Fibroblast of skin of left biceps (primary cell): ENCODE results near the gene RASAL1.

ENCODE experiments used
- DNase-seq, 2 experiments: peaks; one replicate each; pipeline ENCODE4 v3.0.0-alpha.2; 2013; ENCODE audit warnings: low read depth in 2 of 2

Gene RASAL1, protein sequence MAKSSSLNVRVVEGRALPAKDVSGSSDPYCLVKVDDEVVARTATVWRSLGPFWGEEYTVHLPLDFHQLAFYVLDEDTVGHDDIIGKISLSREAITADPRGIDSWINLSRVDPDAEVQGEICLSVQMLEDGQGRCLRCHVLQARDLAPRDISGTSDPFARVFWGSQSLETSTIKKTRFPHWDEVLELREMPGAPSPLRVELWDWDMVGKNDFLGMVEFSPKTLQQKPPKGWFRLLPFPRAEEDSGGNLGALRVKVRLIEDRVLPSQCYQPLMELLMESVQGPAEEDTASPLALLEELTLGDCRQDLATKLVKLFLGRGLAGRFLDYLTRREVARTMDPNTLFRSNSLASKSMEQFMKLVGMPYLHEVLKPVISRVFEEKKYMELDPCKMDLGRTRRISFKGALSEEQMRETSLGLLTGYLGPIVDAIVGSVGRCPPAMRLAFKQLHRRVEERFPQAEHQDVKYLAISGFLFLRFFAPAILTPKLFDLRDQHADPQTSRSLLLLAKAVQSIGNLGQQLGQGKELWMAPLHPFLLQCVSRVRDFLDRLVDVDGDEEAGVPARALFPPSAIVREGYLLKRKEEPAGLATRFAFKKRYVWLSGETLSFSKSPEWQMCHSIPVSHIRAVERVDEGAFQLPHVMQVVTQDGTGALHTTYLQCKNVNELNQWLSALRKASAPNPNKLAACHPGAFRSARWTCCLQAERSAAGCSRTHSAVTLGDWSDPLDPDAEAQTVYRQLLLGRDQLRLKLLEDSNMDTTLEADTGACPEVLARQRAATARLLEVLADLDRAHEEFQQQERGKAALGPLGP

GRCh38 chr12:113135178-113136127 is at the start of gene RASAL1:
Gene RASAL1, minus strand, starts transcription at chr12:113135761. Its CDS starts 299 bp downstream, at chr12:113135462.
- no peak for DNase-seq

DNA sequence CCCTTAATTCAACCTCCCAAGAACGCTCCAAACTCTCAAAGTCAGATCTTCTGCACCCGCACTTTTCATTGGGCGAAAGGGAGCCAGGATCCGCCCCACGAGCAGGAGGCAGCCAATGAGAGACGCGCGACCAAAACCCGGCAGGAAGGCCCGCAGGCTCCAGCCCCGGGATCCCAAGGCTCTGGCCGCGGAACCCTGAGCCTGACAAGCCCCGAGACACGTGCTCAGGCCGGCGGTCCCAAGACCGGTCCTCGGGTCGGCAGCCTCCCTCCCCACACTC is 49.3 kb upstream of the RASAL1 start:
- DNase-seq = peak; percentile 71 to 74

DNA sequence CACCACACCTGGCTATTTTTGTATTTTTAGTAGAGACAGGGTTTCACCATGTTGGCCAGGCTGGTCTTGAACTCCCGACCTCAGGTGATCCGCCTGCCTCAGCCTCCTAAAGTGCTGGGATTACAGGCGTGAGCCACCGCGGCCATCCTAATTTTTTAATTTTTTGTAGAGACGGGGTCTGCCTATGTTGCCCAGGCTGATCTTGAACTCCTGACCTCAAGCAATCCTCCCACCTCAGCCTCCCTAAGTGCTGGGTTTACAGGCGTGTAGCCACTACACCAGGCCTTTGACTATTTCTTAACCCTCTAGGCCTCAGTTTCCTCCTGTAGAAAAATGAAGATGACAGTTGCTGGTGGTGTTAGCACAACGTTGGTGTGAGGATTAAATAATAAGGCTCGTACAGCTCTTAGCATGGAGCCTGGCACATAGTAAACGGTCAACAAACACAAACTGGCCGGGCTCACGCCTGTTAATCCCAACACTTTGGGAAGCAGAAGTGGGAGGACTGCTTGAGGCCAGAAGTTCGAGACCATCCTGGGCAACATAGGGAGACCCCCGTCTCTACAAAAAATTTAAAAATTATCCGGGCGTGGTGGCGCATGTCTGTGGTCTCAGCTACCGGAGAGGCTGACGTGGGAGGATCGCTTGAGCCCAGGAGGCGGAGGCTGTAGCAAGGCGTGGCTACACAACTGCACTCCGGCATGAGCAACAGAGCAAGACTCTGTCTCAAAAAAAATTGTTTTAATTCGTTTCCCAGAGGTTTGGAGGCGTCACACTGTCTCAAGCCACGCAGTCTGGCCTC is 48.7 kb upstream of the RASAL1 start:
- DNase-seq = no peak

DNA sequence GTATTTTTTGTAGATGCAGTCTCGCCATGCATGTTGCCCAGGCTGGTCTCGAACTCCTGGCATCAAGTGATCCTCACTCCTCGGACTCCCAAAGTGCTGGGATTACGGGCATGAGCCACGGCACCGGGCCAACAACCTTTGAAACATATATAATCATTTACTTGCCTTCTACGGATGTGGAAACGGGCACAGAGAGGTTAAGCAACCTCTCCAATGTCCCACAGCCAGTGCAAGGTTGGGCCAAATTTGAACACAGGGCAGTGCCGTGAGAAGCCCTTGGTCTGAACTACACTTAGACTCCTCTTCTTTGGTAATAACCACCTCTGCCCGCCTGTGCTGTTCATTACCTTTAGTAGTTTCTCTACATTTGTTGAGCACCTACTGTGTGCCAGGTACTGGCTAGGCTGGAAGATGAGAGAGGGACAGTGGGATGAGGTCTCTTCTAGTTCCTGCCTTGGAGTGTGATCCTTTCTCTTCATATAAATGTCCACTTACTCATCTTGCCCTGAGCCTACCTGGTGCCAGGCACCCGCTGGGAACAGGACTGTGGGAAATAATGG is 47.5 kb upstream of the RASAL1 start:
- DNase-seq = no peak

DNA sequence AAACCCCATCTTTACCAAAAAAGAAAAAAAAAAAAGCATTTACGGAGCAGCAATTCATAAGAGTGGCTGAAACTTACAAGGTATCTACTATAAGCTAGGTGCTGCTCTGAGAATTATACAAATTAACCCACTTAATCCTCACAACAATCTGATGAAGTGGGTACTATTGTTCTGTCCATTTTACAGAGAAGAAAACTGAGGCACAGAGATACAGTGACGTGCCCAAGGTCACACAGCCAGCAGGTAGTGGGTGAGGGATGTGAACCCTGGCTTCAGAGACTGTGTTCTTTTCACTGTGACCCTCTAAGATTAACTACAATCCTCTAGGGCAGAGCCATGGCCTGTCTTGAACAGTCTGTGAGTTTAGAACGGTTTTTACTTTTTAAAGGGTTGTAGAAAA is 46.4 kb upstream of the RASAL1 start:
- no peak for DNase-seq

GRCh38 chr12:113180333-113180732 is 44.8 kb upstream of the RASAL1 start:
- DNase-seq = no peak

GRCh38 chr12:113179023-113179422 is 43.5 kb upstream of the RASAL1 start:
- DNase-seq = no peak

DNA sequence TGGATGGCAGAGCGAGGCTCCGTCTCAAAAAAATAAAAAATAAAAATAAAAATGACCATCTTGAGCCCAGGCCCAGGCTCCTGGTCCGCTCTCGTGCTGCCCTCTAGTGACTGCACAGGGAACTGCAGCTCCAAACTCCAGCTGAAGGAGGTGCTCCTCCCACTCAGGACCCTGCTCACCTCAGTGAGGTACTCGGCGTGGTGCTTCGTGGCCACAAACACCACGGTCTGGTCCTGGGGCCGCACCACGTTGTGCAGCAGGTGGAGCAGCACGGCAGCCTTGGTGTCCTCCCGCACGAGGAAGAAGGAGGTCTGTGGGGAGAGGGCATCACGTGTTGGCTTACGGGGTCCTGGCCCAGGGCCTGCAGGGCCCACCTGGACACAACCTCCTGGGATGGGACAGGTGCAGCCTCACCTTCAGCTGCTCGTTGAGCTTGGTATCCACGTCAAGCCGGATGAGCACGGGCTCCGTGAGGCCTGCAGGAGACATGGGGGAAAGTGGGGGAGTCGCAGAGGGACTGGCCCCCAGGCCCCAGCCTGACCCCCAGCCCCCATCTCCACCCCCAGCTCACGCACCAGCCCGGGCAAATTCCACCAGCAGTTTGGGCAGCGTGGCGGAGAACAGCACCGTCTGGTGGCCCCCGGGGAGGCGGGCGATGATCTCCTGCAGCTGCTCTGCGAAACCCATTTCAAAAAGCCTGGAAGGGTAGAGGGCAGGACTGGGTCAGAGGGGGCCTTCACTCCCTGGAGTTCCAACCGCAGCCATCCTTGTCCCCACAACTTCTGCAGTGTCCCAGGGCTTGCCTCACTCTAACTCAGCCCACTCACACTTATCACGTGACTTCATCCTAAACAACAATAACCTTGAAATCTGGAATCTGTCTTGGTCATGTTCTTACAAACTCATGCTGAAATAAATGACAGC is 39.2 kb upstream of the RASAL1 start:
- DNase-seq = no peak

- no peak for DNase-seq
These were observed 37.6 kb upstream of the RASAL1 start for GRCh38 chr12:113173081-113173698.

GRCh38 chr12:113172185-113172584 is 36.6 kb upstream of the RASAL1 start:
- DNase-seq = no peak

- DNase-seq = no peak
These were observed 36.0 kb upstream of the RASAL1 start for GRCh38 chr12:113171543-113171942.

GRCh38 chr12:113170926-113171325 is 35.4 kb upstream of the RASAL1 start:
- no peak for DNase-seq

DNA sequence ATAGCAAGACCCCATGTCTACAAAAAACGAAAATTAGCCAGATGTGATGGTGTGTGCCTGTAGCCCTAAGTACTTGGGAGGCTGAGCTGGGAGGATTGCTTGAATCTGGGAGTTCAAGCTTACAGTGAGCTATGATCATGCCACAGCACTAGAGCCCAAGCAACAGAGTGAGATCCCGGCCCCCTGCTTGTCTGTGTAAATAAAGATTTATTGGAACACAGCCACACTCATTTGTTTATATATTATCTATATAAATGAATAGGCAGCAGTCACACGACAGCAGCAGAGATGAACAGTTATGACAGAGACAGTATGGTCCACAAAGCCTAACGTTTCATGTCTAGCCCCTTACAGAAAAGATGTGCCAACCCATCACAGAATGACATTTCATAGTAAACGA is 34.9 kb upstream of the RASAL1 start:
- no peak for DNase-seq

DNA sequence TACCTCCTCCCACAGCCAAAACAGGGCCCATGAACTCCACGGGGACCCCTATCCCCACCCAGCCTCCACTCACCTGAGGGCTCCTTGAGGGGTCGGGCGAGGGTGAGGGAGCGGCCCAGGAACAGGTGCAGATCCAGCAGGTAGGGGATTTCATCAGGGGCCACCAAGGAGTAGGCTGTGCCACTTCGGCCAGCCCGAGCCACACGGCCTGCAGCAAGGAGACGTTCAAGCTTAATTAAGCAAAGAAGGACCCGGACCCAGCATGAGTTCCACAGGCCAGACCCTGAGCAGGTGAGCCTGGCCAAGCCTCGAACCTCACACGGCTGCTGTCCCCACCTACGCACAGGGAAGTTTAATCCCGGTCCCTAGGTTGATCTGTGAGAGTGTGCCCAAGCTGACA is 34.1 kb upstream of the RASAL1 start:
- DNase-seq = no peak

GRCh38 chr12:113167868-113168267 is 32.3 kb upstream of the RASAL1 start:
- DNase-seq = no peak

DNA sequence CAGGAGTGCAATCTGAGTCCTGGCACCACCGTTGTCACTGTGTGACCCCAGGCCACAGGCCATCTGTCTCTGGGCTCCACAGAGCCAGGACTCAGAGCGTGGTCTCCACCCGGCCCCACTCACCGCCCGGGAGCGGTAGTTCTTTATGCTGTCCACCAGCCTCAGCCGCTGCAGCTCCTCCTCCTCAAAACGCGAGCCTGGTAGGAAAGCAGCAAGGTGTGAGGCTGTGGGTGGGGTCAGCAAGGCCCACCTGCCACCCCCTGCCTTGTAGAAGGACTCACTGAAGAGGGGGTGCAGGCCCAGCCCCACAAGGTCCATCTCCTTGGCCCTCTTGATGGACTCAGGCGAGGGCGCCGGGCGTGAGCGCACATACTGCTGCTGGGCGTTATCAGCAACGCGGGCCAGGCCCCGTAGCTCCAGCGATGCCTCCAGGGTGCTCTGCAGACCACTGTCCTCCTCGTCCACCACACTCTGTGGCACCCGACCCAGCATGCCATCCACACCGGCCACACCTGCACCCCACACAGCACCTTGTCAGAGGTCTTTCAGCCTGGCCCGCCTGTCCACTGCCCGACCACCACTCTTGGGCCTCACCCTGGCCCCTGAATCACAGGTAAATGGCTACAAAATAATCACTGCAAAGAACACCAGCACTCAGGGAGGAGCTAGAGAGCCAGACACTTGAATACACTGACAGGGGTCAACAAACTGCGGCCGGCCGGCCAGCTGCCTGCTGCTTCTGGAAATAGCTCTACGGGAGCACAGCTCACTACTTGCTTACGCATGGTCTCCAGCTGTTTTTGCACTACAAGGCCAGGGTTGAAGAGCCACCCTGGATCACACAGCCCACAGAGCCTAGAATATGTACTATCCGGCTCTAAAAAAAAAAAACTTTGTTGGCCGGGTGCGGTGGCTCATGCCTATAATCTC is 30.2 kb upstream of the RASAL1 start:
- no peak for DNase-seq

- DNase-seq = no peak
These were observed 28.5 kb upstream of the RASAL1 start for GRCh38 chr12:113164014-113164413.

GRCh38 chr12:113163030-113163360 is 27.4 kb upstream of the RASAL1 start:
- DNase-seq = no peak
